GM21526 (cell line): Measurements from ENCODE around the gene SCYGR2.
"Not testable (repeated sequence)": the region's sequence is repeated elsewhere in the genome, so short reads cannot be mapped to it uniquely, and the experiment has no call there.

ENCODE experiments used
- ATAC-seq: cut with Tn5 transposase; IDR thresholded peaks from one replicate; pipeline ENCODE4 v1.9.1; 2021; ENCODE audit warnings: moderate library complexity; ENCODE audit not compliant: unreplicated experiment, low FRiP score

SCYGR2 gene, protein sequence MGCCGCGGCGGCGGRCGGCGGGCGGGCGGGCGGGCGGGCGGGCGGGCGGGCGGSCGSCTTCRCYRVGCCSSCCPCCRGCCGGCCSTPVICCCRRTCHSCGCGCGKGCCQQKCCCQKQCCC

GRCh38 chr2:227598835-227599503 lies at the start of gene SCYGR2:
SCYGR2 (plus strand) TSS chr2:227598893; CDS start chr2:227598893, 0 bp downstream.
- not testable (repeated sequence) for ATAC-seq

DNA sequence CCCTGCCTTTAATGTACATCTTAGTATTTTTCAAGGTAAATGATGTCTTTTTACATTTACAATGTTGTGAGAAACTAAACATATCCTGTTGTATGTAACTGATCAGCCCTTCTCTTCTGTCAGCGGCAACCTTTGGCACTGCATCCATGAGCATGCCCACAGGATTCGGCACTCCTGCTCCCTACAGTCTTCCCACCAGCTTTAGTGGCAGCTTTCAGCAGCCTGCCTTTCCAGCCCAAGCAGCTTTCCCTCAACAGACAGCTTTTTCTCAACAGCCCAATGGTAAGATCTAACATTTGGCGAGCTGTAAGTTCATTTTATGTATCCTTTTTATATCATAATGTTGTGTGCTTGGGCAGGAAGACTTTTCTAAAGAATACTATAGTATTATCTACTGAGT lies 46.9 kb upstream of the SCYGR2 start:
- ATAC-seq = no peak

DNA sequence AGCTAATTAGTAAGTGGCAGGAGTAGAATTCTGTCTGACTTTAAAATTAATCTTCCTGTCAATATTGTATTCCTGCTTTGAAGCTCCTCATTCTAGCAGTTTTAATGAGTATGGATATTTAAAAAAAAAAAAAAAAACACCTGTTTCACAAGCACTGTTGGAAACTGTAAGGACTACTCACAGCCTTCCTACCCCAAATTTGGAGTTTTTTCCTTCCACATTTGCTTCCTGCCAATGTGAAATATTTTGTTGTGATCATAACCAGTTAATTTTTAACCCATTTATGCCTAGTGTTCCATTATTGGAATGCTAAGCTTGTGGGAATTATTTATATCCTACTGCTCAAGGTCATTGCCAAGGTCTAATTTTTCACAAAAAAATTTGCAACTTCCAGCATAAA lies 36.1 kb upstream of the SCYGR2 start:
- ATAC-seq = no peak

- ATAC-seq = no peak
Observed at GRCh38 chr2:227565080-227565479, 33.6 kb upstream of the SCYGR2 start.

GRCh38 chr2:227566012-227566411 lies 32.7 kb upstream of the SCYGR2 start:
- ATAC-seq = no peak

DNA sequence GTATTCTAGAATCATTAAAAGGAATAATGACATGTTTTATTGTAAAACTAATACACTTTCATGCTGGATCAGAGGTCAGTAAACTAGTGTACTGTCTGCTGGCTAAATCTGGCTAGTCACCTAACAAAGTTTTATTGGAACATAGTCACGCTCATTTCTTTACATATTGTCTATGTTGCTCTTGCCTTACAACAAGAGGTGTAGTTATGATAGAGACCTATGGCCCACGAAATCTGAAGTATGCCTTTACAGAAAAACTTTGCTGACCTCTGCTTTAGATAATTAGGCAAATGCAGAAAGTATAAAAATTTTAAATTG lies 29.9 kb upstream of the SCYGR2 start:
- ATAC-seq = no peak

DNA sequence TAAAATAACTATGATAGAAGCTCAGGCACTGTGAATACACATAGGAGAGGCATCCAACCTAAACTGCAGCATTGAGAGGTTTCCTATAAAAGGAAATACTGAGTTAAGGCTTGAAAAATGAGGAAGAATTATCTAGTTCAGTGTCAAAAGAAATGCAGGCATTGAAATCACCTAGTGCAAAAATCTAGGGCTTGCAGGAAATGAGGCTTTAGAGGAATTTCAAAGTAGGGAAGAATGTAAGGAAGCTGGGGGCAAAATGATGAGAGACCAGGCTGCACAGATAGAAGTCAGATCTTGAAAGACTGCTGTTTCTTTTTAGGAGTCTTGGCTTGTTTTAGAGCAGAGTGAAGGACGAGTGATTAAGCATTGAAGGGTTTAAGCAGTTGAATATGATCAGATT lies 28.1 kb upstream of the SCYGR2 start:
- no peak for ATAC-seq

- ATAC-seq = no peak
Observed at GRCh38 chr2:227576110-227576509, 22.6 kb upstream of the SCYGR2 start.

DNA sequence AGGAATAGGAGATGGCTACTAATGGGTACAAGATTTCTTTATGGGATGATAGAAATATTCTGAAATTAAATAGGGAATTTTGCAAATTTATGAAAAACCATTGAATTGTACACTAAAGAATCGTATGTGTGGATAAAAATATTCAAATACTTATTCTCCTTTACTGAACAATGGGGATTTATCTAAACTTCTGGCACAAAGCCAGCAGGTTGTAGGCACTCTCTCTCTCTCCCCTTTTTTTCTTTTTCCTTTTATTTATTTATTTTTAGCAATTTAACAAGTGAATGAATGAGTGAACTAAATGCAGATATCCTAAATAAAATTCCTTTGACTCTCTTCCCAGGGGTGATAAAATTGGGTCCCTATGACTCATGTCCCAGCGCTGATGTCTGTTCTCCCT lies 21.9 kb upstream of the SCYGR2 start:
- ATAC-seq = no peak

DNA sequence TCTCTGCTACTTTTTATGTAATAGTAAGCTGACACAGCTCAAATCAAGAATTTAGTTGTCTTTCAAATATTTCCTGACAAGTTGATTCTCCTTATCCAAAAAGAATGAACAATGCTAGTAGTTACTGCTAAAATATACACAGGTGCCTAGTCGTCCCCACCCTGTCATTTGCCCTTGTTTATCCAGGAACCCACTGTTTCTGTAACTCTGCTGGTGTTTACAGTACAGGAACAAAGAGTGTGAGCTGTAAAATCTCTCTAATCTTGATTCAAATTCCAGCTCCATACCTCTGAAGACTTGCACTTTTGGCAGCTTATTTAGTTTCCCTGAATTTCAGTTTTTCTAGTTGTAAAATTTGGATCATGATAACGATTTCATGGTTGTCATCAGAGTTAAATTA lies 21.1 kb upstream of the SCYGR2 start:
- no peak for ATAC-seq

DNA sequence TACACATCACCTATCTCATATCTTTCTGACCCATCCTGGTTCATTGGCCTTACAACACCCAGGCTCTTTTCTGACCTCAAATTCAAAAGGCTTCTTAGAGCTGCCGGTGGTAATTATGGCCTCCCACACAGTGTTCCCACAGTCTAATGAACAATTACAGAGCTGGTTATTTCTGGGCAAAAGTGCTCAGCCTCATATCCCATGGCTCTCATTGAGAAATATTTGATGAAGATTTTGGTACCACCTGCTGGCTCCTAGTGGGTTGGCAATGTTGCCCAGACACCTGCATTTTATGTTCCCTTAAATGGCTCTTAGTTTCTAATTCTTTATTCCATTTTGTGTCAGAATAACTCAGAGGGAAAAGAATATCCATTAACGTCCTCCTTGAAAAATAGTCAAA lies 20.1 kb upstream of the SCYGR2 start:
- ATAC-seq = no peak

GRCh38 chr2:227579791-227580190 lies 18.9 kb upstream of the SCYGR2 start:
- no peak for ATAC-seq

- no peak for ATAC-seq
Observed at GRCh38 chr2:227582369-227582768, 16.3 kb upstream of the SCYGR2 start.

DNA sequence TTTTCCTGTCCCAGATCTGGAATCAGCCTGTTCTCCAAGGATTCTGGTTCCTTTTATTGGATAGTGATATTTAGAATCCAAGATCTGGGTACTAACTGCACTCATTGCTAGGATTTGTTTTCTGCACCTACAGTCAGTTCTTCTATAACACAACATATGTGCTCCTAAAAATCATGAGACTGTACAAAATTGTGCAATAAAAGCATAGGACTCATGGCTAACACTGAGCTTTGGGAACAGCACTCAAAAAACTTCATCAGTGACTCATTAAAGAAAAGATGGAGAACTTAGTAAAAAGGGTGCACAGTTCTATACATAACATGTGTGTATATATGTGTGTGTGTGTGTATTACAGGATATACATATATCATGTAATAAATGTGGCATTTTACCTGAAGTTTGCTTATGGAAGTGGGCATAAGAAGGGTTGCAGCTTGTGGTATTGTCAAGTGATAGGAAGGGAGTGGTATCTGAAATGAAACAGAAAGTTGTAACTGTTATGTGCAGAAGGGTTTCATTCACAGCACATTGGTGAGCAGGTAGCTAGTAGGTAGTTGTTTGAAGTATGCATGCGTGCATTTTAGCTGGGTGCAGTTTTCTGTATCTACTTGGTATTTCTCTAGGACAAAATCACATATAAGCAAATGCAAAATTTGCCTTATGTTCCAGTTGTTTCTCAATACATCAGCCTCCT lies 5.9 kb upstream of the SCYGR2 start:
- peak; percentile 90 for ATAC-seq

DNA sequence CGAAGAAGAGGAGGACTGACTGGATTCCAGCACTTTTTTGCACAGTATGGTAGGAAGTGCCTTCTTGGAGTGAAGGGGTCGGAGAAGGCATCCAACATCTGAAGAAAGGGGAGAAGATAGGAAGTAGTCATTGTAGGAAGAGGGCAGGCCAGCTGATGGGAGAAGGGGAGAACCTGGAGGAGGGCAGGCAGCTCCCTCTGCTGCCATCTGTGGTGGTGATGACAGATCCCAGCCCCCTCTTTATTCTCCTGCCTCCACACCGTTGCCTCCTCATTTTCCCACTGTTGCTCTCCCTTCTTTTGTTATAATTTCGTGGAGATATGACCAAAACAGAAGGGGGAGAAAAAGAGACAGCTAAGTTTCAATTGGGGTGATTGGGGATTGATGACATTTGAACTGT lies 2.9 kb upstream of the SCYGR2 start:
- ATAC-seq = no peak

DNA sequence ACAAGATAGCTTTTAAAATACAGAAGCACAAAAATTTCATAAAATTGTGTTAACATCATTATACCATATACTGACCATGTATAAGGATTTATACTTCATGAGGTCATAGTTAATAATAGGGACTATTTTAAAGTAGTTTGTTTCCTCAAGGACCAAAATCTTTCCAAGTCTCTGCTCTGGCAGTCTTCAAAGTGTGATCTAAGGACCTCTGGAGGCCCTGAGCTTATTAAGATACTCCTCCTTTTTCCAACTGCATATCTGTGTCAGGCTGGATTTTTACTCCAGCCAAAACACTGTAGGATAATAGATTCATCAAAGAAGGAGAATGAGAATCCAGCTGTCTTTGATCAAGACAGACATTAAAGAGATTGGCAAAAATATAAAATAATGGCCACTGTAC lies 1.7 kb upstream of the SCYGR2 start:
- ATAC-seq = no peak

DNA sequence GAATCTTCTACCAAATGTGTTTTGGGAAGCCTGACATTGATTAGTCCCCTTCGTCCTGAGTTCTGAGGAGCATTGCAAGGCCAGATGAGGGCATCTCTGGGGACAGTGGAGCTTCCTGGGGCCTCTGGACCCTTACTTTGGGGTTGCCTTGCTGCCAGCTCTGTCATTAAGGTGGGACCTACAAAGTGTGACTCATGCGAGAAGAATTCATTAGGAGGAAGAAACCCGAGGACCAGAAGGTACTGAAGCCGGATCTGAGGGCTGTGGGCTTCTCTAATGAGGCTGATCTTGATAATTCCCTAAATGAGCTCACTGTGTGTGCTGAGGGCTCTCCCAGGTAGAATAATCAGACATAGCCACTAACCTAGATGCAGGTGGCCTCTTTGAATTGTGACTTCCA lies 695 bp upstream of the SCYGR2 start:
- no peak for ATAC-seq

GRCh38 chr2:227602358-227602757 lies 3.7 kb downstream of the SCYGR2 start:
- no peak for ATAC-seq

DNA sequence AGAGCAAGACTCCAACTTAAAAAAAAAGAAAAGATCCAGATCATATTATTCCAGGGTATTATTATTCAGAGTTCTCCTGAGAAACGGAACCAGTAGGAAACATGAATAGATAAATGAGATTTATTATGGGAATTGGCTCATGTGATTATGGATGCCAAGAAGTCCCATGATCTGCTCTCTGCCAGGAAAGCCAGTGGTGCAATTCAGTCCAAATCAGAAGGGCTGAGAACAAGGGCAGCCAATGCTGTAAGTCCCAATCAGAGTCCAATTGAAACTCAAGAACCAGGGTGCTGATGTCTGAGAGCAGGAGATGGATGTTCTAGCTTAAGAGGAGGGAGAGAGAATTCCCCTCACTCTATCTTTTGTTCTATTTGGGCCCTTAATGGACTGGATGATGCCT lies 7.8 kb downstream of the SCYGR2 start:
- no peak for ATAC-seq

GRCh38 chr2:227607941-227608340 lies 9.2 kb downstream of the SCYGR2 start:
- no peak for ATAC-seq

GRCh38 chr2:227608561-227609338 lies 10.1 kb downstream of the SCYGR2 start:
- ATAC-seq = peak; percentile 59

DNA sequence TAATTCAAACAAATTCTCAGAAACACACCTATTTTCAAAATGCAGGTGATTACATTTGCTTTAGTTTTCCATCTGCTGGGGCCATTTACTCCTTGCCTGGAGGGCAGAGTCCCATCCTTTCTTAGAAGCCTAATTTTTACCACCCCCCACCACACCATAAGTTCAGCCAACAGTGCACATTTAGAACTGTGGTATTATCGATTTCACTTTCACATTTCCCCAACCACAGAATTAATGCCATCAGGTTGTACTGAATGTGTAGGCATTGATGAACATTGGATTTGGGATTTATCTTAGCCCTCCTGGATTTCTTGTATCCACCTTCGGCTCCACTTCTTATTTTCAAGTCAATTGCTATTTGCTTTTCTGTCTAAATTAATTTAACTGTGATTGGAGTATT lies 11.4 kb downstream of the SCYGR2 start:
- ATAC-seq = no peak
